ENCODE measurements around the gene MLC1.

DNA sequence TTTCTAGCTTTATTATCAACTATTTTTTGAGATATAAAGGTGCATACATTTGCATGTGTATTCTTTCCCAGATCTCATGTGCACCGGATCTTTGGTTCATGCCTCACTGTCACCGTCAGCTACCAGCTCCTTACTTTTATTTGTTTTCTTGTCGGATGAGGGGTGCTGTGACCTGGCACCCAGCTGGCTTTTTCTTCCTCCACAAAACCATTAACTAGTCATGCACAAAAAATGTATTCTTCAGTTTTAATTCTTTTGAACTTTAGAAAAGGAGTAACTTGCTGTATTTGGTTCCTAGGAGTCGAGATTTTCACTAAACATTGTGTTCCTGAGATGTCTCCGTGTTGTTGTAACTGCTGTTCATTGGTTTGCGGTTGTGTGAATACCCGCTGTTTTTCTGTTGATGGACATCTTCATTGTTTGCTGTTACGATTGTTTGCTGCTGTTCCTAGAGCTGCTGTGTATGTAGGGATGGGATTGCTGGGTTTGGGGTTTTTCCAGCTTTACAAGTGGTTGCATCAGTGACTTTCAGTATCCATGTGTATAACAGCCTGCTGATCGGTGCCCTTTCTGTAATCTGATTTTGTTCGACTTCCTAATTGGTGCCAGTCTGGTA lies 44.0 kb upstream of the MLC1 start:
- TF ChIP-seq, protein P1, sequence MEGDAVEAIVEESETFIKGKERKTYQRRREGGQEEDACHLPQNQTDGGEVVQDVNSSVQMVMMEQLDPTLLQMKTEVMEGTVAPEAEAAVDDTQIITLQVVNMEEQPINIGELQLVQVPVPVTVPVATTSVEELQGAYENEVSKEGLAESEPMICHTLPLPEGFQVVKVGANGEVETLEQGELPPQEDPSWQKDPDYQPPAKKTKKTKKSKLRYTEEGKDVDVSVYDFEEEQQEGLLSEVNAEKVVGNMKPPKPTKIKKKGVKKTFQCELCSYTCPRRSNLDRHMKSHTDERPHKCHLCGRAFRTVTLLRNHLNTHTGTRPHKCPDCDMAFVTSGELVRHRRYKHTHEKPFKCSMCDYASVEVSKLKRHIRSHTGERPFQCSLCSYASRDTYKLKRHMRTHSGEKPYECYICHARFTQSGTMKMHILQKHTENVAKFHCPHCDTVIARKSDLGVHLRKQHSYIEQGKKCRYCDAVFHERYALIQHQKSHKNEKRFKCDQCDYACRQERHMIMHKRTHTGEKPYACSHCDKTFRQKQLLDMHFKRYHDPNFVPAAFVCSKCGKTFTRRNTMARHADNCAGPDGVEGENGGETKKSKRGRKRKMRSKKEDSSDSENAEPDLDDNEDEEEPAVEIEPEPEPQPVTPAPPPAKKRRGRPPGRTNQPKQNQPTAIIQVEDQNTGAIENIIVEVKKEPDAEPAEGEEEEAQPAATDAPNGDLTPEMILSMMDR (conservative IDR thresholded peaks at IDR 0.05; ENCODE audit: low read length), result no peak
- no peak for TF ChIP-seq EZH2phosphoT487 (IDR thresholded peaks at IDR 0.05; ENCODE audit: borderline replicate concordance, low read depth, low read length)

Measured in OCI-LY7 (cell line).